GM08714 (cell line): Measurements from ENCODE around the gene HHIPL2.
A peak's percentile ranks its signal among the peaks of the same experiment; 100 is the strongest.

Source experiments
- H3K4me3 ChIP-seq: fragments of 200-500 bp; sonication (Bioruptor generic); 2 replicates; pipeline ENCODE4 v1.5.1; 2014; ENCODE audit warnings: mild to moderate bottlenecking, low read length, inconsistent platforms
- ZNF274 ChIP-seq: IDR thresholded peaks from 2 replicates; pipeline ENCODE4 v1.6.1; 2012; ENCODE audit warnings: mild to moderate bottlenecking, low read depth, low read length

HHIPL2 gene

DNA sequence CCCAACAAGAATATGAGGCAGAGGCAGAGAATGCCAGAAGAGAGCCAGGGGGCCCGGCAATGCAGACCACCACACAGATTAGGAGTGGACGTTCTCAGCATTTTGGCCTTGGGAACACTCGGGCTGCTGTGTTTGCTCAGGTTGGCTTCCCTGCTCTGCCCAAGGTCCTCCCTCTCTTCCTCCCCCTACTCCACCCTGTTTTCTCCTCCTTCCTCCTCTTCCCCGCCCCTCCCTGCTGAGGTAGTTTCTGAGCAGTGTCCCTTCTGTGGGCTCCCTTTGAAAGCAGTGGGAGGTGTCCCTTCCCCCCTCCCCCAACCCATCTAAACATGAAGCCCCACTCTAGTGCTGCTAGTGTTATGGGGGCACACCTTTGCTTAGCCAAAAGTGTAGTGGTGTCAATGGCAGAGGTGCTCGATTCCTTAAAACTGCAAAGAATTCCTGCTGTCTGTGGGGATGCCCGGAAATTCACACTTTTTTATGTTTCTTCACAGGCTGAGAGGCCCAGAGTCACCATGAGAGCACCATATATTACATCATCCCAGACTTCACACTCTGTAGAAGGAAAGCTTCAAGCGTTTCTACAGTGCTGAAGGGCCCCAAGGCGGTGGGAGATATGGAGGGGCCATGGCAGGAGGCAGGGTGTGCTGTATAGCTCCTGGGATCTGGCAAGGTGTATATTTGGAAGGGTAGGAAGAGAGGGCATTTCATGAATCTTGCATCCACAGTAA lies at the start of gene HHIPL2:
TSS of gene HHIPL2 (minus strand) at position 161 of the 728 bp plus-strand sequence. CDS start at position 101, 60 bp downstream.
- no peak for TF ChIP-seq ZNF274
- H3K4me3 ChIP-seq, result no peak within 1 kb of the TSS

DNA sequence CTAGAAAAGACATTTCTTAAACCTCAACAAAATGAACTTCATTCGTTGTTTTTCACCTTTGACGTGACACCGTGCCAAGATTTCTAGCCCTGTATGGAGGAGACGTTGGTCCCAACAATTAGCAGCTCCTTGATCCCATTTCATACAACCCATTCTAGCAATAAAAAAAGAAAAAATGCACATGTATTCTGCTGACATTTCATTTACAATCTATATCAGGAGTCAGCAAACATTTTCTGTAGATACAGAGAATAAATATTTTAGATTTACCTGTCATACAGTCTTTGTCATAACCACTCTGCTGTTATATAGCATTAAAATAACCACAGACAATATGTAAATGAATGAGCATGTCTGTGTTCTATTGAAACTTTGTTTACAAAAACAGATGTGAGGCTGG lies 48.8 kb upstream of the HHIPL2 start:
- no peak for TF ChIP-seq ZNF274

DNA sequence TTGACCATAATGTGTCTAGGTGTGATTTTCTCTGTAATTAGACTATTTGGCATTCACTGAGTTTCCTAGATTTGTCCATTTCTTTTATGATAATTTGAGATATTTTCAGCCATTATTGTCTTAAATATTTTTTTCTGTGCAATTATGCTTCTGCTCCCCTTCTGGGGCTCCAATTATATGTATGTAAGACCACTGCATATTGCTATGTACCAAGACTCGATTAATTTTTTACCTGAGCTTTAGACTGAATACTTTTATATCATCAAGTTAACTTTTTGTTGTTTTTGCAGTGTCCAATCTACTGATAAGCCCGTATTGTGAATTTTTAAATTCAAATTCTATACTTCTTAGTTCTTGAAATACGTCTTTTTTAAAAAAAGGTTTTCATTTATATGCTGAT lies 46.9 kb upstream of the HHIPL2 start:
- no peak for TF ChIP-seq ZNF274
- no peak overlapping the region for H3K4me3 ChIP-seq

More for the DNA sequence above, 48.8 kb upstream of the HHIPL2 start:
- no peak overlapping the region for H3K4me3 ChIP-seq

DNA sequence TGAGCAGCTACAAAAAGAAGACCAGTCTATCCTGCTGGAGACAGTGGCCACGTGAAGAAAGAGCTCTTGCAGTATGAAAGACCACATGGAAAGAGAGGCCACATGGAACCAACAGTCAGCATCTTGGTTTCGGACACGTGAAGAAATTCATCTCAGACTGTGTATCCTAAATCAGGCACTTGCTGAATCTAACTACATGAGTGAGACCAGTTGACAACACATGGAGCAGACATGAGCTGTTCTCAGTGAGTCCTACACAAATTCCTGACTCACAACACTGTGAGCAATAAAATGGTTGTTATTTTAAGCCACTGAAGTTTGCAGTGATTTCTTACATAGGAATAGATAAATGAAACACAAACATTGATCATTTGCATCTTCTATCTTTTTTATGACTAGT lies 44.3 kb upstream of the HHIPL2 start:
- H3K4me3 ChIP-seq, result no peak overlapping the region
- no peak for TF ChIP-seq ZNF274

DNA sequence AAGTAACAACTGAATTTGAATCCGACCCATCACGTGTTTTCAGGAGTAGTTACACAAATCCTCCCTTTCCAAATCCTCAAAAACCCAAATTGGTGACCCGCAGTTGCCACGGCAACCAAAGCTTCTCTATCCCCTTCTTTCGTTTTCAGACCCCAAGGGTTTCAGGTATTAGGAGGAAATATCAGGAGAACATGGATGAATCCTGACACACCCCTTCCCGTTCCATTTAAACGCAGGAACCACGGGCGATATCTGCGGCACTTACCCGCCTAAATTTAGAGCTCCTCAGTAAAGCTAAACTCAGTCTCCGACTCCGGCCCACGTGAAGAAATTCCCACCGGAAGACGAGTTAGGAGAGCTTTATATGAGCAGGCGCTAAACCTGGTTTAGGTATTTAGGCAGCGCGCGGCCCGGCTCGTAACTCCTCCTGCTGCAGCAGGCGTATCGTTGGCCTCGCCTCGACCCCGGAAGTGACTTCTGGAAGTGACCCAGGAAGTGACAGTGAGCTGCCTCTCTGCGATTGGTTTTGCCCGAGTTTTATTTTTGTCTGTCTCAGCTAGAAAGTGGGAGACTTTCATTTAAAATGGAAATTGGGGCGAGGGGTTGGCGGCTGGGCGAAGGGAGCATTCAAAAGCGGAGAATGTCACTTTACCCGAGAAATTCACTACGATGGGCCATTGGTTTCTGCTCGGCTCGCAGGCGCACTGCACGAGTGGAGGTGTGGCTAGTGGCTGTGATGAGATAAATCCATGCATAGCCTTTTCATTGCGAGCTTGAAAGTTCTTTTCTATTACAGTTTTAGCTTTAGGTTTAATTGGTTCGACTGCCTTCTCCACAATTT lies 41.8 kb upstream of the HHIPL2 start, which contains the start of gene TAF1A:
TSS of gene TAF1A (minus strand) at position 472 of the 841 bp plus-strand sequence.
- TF ChIP-seq ZNF274, result no peak
- H3K4me3 ChIP-seq, result peak within 1 kb of the TSS; percentile 92

DNA sequence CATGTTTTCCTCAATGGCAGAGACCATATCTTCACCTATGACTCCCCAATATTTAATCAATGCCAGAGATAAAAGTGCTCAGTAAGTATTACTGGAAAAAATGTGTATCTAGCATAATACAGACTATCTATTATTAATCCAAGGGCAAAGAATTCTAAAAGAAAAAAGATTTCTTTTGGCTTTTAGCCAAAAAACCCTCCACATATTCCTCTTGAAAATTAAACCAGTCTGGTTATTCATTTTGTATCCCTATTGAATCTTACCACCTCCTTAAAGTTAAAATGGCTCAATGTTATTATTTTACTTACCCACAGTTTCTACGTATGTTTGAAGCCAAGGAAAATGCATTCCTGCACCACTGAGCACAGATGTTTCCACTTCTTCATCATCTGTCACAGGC lies 40.2 kb upstream of the HHIPL2 start:
- TF ChIP-seq ZNF274, result no peak
- H3K4me3 ChIP-seq, result no peak overlapping the region

DNA sequence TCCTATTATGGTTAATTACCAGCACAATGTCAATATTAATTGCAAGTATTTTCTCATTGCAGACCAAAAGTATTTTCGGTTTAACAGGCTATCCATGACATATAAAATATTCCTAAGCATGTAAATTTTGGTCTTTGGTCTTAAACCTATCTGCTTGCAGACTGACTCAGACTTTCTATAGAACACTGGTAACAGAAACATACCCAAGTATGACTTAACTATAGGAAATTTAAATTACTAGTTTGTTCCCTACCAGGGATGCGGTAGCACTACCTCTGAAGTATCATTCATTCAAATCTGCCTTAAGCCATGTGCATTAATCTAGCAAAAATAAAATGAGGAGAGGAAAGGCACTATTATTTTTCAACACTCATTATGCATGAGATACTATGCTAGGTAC lies 38.9 kb upstream of the HHIPL2 start:
- TF ChIP-seq ZNF274, result no peak

DNA sequence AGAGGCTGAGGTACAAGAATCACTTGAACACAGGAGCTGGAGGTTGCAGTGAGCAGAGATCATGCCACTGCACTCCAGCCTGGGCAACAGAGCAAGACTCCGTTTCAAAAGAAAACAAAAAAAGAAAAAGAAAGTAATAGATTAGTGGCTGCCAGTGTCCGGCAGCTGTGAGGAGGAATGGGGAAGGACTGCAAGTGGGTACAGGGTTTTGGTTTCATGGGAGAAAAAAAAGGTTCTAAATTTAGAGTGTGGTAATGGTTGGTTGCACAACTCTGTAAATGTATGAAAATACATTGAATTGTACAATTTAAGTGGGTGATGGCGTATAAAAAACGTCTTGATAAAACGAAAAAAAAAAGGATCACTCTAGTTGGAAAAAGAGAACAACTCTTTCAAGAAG lies 35.2 kb upstream of the HHIPL2 start:
- TF ChIP-seq ZNF274, result no peak
- H3K4me3 ChIP-seq, result peak overlapping the region; percentile 55; the same call in 1 of the 2 replicates

More for the DNA sequence above, 38.9 kb upstream of the HHIPL2 start:
- H3K4me3 ChIP-seq, result no peak overlapping the region

DNA sequence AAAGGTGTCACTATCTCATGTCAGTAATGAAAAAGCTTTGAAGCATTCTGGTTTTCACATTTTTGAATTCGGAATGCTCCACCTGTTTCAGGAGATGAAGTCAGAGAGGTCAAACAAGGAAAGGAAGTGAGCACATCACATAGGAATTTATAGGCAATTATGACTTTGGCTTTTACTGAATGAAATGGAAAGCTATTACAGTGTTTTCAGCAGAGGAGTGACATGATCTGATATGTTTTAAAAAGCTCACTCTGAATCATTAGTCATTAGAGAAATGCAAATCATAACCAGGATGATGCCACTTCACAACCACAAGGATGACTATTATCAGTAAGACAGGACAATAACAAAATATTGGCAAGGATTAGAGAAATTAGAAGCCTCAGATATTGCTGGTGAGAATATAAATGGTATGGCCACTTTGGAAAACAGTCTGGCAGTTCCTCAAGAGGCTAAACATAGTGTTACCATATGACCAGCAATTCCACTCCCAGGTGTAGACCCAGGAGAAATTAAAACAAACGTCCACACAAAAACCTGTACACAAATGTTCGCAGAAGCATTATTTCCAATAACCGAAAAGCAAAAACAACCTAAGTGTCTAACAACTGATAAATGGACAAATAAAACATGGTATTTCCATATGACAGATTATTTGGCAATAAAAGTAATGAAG lies 34.3 kb upstream of the HHIPL2 start:
- H3K4me3 ChIP-seq, result no peak overlapping the region
- TF ChIP-seq ZNF274, result no peak

DNA sequence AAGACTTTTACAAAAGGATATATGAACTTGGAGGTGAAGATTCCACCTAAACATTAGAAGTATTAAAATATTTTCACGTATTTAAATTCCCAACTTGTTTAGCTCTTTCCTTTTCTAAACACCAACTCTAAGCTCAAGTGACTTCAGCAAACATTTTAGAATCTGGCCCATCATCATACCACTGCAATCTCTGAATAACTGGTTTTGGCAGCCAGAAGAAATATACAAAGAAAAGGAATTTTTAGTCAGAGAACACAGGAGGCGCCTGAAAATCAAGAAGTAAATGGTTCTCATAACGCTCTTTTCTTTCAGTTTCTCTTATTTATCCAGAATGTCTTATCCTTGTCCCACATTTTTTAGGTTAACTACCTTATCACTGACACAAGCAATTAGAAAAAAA lies 31.4 kb upstream of the HHIPL2 start:
- H3K4me3 ChIP-seq, result no peak overlapping the region
- no peak for TF ChIP-seq ZNF274

DNA sequence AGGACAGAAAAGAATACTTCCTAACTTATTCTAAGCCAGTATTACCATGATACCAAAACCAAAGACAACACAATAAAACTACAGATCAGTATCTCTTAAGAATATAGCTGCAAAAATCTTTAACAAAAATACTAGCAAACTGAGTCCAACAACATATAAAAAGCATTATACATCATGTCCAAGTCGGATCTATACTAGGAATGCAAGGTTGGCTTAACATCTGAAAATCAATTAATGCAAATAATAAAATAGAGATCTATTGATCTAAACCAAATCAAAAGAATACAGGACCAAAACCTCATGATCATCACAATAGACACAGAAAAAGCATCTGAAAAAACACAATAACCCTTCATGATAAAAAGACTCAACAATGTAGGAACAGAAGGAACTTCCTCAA lies 22.9 kb upstream of the HHIPL2 start:
- H3K4me3 ChIP-seq, result no peak overlapping the region
- TF ChIP-seq ZNF274, result no peak

DNA sequence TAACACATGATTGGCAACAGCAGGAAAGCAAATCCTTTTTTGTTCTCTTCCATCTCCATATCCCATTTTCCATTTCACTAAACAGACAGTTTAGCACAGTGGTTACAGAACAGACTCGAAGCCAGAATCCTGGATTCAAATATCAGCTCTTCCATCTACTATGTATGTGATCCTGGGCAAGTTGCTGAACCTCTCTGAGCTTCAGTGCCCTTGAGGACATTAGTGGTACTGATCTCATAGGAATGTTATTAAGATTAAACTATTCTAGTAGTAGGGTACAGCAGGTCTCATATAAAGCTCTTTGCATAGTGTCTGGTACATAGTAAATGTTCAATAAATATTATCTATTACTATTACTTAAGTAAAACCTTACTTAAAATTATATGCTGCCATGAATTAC lies 13.8 kb upstream of the HHIPL2 start:
- TF ChIP-seq ZNF274, result no peak
- no peak overlapping the region for H3K4me3 ChIP-seq

DNA sequence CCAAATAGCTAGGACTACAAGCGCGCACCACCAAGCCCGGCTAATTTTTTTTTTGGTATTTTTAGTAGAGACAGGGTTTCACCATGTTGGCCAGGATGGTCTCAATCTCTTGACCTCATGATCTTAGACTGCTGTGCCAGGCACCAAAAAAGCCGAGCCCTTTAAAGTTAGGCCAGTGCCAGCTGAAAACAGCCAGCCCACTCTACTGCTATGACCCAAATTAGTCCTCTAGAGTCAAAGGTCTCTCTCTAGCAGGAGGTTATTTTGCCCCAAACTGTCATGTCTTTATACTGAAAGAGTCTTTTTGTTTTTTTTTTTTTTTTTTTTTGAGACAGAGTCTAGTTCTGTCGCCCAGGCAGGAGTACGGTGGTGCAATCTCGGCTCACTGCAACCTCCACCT lies 9.7 kb upstream of the HHIPL2 start:
- no peak for TF ChIP-seq ZNF274

DNA sequence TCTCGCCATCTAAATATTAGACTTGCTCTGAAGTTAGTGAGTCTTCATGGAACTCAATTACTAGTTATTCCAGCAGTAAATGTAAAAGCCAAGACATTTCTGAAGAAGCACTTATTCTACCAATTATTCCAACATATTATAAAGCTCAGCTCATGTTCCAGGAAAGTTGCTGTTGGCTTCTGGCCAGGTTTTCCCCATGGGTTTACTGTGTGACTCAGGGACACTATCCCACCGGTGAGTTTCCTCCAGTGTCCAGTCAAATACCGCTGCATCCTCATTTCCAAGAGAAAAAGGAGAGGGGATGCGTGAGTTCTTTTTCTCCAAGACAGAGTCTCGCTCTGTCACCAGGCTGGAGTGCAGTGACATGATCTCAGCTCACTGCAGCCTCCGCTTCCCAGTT lies 9.2 kb upstream of the HHIPL2 start:
- TF ChIP-seq ZNF274, result no peak
- no peak overlapping the region for H3K4me3 ChIP-seq

More for the DNA sequence above, 9.7 kb upstream of the HHIPL2 start:
- H3K4me3 ChIP-seq, result no peak overlapping the region
